Esophagus squamous epithelium (tissue), 4 donors: ENCODE data around the gene AMPH.

Experiments
- CTCF ChIP-seq, 6 experiments: fragments of 450-650 bp in 4 of 6; fragments of 200-600 bp in 2 of 6; sonication (generic) in 2 of 6; IDR thresholded peaks; one replicate each; pipeline ENCODE4 v1.5.1; 2016 to 2019; ENCODE audit warnings: antibody characterized with exemption in 6 of 6, mild to moderate bottlenecking in 4 of 6, moderate library complexity in 4 of 6
- POLR2A ChIP-seq, 4 donors: fragments of 450-650 bp; IDR thresholded peaks; one replicate each; pipeline ENCODE4 v1.6.1; 2017; ENCODE audit warnings: antibody characterized with exemption in 4 of 4, mild to moderate bottlenecking in 4 of 4, moderate library complexity in 3 of 4

GRCh38 chr7:38584443-38585210 lies 46.5 kb downstream of the AMPH start:
- TF ChIP-seq CTCF (IDR thresholded peaks at IDR 0.05) (no peak), POLR2A (IDR thresholded peaks at IDR 0.05) (no peak)
